ENCODE data around the gene KRCC1.

DNA sequence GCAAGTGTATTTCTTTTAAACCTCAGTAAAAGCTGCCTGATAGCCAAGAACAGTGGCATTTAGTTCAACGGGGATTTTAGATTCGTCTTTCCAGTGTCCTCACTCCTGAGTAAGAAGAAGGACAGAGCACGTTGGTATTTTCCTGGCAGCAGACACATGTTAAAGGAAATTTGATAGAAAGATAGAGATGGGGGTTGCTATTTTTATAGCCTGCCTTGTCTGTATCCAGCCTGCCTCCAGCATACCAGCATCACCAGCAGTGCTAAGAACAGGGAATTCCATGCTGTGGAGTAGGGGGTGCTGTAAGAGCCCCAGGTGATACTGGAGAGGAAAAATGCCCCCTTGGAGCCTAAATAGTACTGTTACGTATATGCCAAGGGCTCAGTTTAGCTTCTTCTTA lies 11.0 kb upstream of the KRCC1 start:
- TF ChIP-seq, protein P1, sequence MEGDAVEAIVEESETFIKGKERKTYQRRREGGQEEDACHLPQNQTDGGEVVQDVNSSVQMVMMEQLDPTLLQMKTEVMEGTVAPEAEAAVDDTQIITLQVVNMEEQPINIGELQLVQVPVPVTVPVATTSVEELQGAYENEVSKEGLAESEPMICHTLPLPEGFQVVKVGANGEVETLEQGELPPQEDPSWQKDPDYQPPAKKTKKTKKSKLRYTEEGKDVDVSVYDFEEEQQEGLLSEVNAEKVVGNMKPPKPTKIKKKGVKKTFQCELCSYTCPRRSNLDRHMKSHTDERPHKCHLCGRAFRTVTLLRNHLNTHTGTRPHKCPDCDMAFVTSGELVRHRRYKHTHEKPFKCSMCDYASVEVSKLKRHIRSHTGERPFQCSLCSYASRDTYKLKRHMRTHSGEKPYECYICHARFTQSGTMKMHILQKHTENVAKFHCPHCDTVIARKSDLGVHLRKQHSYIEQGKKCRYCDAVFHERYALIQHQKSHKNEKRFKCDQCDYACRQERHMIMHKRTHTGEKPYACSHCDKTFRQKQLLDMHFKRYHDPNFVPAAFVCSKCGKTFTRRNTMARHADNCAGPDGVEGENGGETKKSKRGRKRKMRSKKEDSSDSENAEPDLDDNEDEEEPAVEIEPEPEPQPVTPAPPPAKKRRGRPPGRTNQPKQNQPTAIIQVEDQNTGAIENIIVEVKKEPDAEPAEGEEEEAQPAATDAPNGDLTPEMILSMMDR (IDR thresholded peaks at IDR 0.05) = no peak
- no peak for TF ChIP-seq ZFX (IDR thresholded peaks at IDR 0.05; ENCODE audit: borderline replicate concordance)
